HFF-Myc (cell line): Measurements from ENCODE around the gene CXCL12.

ENCODE experiments used
- DNase-seq: peaks from one replicate; pipeline ENCODE4 v3.0.0-alpha.2; 2011; ENCODE audit warnings: low read depth; ENCODE audit errors: extremely low read depth
- H3K4me3 ChIP-seq: replicated peaks from 2 replicates; pipeline ENCODE4 v1.5.1; 2011; ENCODE audit warnings: low read depth, mild to moderate bottlenecking, control low read depth, low read length
- CTCF ChIP-seq: IDR thresholded peaks from 2 replicates; pipeline ENCODE4 v1.5.1; 2012; ENCODE audit warnings: mild to moderate bottlenecking, low read depth, low read length, control low read depth; ENCODE audit errors: missing control alignments

Gene CXCL12

DNA sequence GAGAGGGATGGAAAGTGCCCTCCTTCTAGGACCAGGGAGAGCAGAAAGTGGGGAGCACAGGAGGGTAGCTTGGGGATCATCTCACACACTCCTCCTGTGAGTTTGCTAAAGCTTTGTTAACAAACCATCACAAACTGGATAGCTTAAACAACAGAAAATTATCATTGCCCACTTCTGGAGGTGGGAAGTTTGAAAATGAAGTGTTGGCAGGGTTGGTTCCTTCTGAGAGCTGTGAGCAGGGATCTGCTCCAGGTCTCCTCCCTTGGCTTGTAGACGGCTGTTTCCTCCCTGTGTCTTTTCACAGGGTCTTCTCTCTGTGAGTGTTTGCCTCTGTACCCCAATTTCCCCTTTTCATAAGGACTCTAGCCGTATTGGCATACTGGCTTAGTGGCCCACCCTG, 32.0 kb upstream of the CXCL12 start:
- H3K4me3 ChIP-seq: no peak overlapping the region
- DNase-seq: no peak
- no peak for TF ChIP-seq CTCF

- no peak for DNase-seq
- no peak overlapping the region for H3K4me3 ChIP-seq
- no peak for TF ChIP-seq CTCF
These were observed 31.3 kb upstream of the CXCL12 start for GRCh38 chr10:44416021-44416771.

GRCh38 chr10:44415121-44415520, 30.2 kb upstream of the CXCL12 start:
- TF ChIP-seq CTCF: no peak
- H3K4me3 ChIP-seq: no peak overlapping the region
- DNase-seq: no peak

- TF ChIP-seq CTCF: no peak
- no peak for DNase-seq
- no peak overlapping the region for H3K4me3 ChIP-seq
These were observed 28.5 kb upstream of the CXCL12 start for GRCh38 chr10:44413416-44413815.

GRCh38 chr10:44411251-44411650, 26.4 kb upstream of the CXCL12 start:
- H3K4me3 ChIP-seq: no peak overlapping the region
- no peak for TF ChIP-seq CTCF
- DNase-seq: no peak

DNA sequence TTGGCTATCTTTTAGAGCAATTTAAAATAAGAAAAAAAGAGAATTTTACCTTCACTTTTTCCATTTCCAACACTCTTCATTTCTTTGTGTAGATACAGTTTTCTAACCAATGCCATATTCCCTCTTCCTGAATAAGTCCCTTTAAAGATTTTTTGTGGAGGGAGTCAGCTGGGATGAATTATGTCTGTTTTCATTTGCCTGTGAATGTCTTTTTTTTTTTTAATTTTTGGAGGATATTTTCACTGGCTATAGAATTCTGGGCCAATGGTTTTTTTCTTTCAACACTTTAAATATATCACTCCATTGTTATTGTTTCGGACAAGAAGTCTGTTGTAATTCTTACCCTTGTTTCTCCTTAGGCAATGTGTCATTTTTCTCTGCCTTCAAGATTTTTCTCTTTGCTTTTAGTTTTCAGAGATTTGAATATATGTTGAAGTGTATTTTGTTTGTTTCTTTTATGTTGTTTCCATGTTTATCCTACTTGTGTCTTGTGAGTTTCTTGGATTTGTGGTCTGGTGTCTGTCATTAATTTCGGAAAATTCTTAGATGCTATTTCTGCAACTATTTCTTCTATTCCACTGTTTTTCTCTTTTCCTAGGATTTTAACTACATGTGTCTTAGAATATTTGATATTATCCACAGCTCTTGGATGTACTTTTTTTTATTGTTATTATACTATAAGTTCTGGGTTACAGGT, 20.0 kb upstream of the CXCL12 start:
- no peak overlapping the region for H3K4me3 ChIP-seq
- DNase-seq: no peak
- TF ChIP-seq CTCF: no peak
